HEK293T (cell line): ENCODE data around the gene ZSWIM3.

ENCODE experiments used
- CTBP1 ChIP-seq: fragments of 450-650 bp; IDR thresholded peaks from 2 replicates; pipeline ENCODE4 v1.6.1; 2016; ENCODE audit warnings: borderline replicate concordance
- ZNF384 ChIP-seq: fragments of 450-650 bp; IDR thresholded peaks from 2 replicates; pipeline ENCODE4 v1.6.1; 2016
- TF ChIP-seq, protein P1 (sequence below): fragments of 450-650 bp; IDR thresholded peaks from 2 replicates; pipeline ENCODE4 v1.6.1; 2016

DNA sequence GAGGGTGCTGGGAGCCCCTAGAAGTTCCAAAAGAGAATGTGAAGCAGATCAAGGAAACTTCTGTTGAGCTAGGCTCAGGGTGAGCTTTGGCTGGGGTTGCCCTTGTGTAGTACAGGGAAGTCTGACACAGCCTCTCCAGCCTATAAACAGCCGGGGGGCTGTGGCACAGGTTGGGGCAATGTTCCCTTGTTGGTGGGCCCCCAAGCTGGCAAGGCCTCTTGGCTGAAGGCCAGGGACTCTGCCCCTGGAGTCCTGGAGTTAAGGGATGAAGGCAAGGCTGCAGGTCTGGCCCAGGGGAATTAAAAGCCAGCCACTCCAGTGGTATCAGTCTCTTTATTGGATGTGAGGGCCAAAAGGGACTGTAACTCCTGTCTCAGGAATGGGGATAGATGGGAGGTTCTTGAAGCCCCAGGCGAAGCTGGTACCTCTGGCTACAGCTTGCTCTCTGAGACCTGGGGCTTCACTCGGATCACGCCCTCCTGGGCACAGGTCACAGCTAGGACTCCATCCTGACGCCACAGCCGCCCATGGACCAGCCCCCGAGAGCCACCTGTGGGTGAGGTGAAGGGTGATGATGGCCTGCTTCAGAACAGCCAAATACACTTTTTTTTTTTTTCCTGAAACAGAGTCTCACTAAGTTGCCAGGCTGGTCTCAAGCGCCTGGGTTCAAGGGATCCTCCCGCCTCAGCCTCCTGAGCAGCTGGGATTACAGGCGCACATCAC lies 15.8 kb upstream of the ZSWIM3 start:
- TF ChIP-seq ZNF384 (no peak), CTBP1 (no peak)
- TF ChIP-seq, protein P1, sequence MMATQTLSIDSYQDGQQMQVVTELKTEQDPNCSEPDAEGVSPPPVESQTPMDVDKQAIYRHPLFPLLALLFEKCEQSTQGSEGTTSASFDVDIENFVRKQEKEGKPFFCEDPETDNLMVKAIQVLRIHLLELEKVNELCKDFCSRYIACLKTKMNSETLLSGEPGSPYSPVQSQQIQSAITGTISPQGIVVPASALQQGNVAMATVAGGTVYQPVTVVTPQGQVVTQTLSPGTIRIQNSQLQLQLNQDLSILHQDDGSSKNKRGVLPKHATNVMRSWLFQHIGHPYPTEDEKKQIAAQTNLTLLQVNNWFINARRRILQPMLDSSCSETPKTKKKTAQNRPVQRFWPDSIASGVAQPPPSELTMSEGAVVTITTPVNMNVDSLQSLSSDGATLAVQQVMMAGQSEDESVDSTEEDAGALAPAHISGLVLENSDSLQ, result no peak
